Small intestine (tissue), 7 donors: ENCODE data around the gene THSD7A. TPM values are rescaled to one million over a fixed set of nuclear protein-coding genes. Genes with fewer than 3 reads are reported as not detected.

Source experiments
- DNase-seq, 2 donors: peaks; one replicate each; pipeline versions ENCODE4 v3.0.0 to v3.0.0-alpha.2; 2013
- FAIRE-seq: peaks from 2 replicates; lab custom pipeline; 2012; peaks lifted over from hg19 to GRCh38; lab: Jason Lieb, UNC
- H3K27ac ChIP-seq, 3 donors: one replicate each; pipeline ENCODE4 v1.5.1; 2013; ENCODE audit warnings: low read length in 2 of 3, mild to moderate bottlenecking in 2 of 3, control low read depth in 1 of 3, inconsistent platforms in 1 of 3, low read depth in 1 of 3, moderate library complexity in 1 of 3
- H3K27me3 ChIP-seq, 3 donors: one replicate each; pipeline ENCODE4 v1.6.1; 2013; ENCODE audit warnings: low read length in 3 of 3, inconsistent platforms in 1 of 3; ENCODE audit not compliant: control insufficient read depth in 3 of 3, insufficient read depth in 3 of 3
- H3K36me3 ChIP-seq, 3 donors: one replicate each; pipeline ENCODE4 v1.6.1; 2013; ENCODE audit warnings: low read length in 3 of 3, inconsistent platforms in 1 of 3, low read depth in 1 of 3, mild to moderate bottlenecking in 1 of 3, moderate library complexity in 1 of 3; ENCODE audit not compliant: control insufficient read depth in 3 of 3, insufficient read depth in 2 of 3
- H3K4me1 ChIP-seq, 3 donors: one replicate each; pipeline ENCODE4 v1.6.1; 2013; ENCODE audit warnings: low read length in 2 of 3, inconsistent platforms in 1 of 3, low read depth in 1 of 3, mild to moderate bottlenecking in 1 of 3, moderate library complexity in 1 of 3; ENCODE audit not compliant: control insufficient read depth in 3 of 3, insufficient read depth in 2 of 3
- H3K4me3 ChIP-seq, 3 donors: one replicate each; pipeline ENCODE4 v1.5.1; 2013; ENCODE audit warnings: low read length in 3 of 3, control low read depth in 1 of 3, inconsistent platforms in 1 of 3, low read depth in 1 of 3, mild to moderate bottlenecking in 1 of 3, moderate library complexity in 1 of 3
- H3K9me3 ChIP-seq, 2 donors: one replicate each; pipeline ENCODE4 v1.6.1; 2013; ENCODE audit warnings: low read depth in 1 of 2, low read length in 1 of 2; ENCODE audit not compliant: control insufficient read depth in 2 of 2, insufficient read depth in 1 of 2
- WGBS, 3 donors: extraction: QIAGEN DNeasy Blood & Tissue Kit; methylation state at CpG; one replicate each; pipeline ENCODE4 v1.1.7; 2013; 5-methylcytosine and 5-hydroxymethylcytosine counted together
- polyA plus RNA-seq, 4 donors: library from polyadenylated mRNA; stranded (reverse) in 3 of 4; unstranded in 1 of 4; fragments of 200-250 nt in 3 of 4; fragments of 120-200 nt in 1 of 4; gene quantifications; one replicate each; pipeline versions ENCODE4 v1.2.1 to v1.2.3, GENCODE V29; 2013
- donor health status: healthy with polysubstance abuse.
- donor health status: control.
- donor health status: control.
- donor health status: Bipolar disorder and iron deficiency.
- donor health status: healthy.

The THSD7A gene
- polyA plus RNA-seq, 4 donors = 1.1 to 3.5 TPM; not detected in 2

- FAIRE-seq = no peak
- no peak overlapping the region for H3K27ac ChIP-seq
- no peaks in the 10 kb centered on the region for H3K36me3 ChIP-seq
These were observed 244.9 kb downstream of the THSD7A start for GRCh38 chr7:11587048-11587447.

GRCh38 chr7:11584406-11585031, 247.5 kb downstream of the THSD7A start:
- DNase-seq = no peak
- no peak overlapping the region for H3K4me3 ChIP-seq
- H3K27ac ChIP-seq = no peak overlapping the region
- H3K36me3 ChIP-seq = no peaks in the 10 kb centered on the region
- WGBS, 3 donors = 30 to 56% (median 52%) methylated on average over 2 of the region's 2 CpGs
- no peaks in the 10 kb centered on the region for H3K27me3 ChIP-seq
- H3K9me3 ChIP-seq = no peaks in the 10 kb centered on the region
- no peaks in the 10 kb centered on the region for H3K4me1 ChIP-seq
- FAIRE-seq = no peak

More at GRCh38 chr7:11587048-11587447, 244.9 kb downstream of the THSD7A start:
- no peaks in the 10 kb centered on the region for H3K4me1 ChIP-seq
- DNase-seq = no peak
- no peaks in the 10 kb centered on the region for H3K27me3 ChIP-seq
- 75 to 84% (median 82%) methylated on average over 2 of the region's 2 CpGs for whole genome bisulfite sequencing, 3 donors
- no peak overlapping the region for H3K4me3 ChIP-seq
- H3K9me3 ChIP-seq = no peaks in the 10 kb centered on the region

GRCh38 chr7:11579141-11579540, 252.9 kb downstream of the THSD7A start:
- no peak for FAIRE-seq
- no peaks in the 10 kb centered on the region for H3K9me3 ChIP-seq
- WGBS, 3 donors = 90 to 93% (median 92%) methylated on average over 4 of the region's 4 CpGs

GRCh38 chr7:11576310-11576709, 255.7 kb downstream of the THSD7A start:
- Histone ChIP-seq H3K9me3 (no peaks in the 10 kb centered on the region), H3K36me3 (no peaks in the 10 kb centered on the region), H3K4me3 (no peak overlapping the region), H3K27ac (no peak overlapping the region), H3K27me3 (no peaks in the 10 kb centered on the region), H3K4me1 (no peaks in the 10 kb centered on the region)
- DNase-seq (no peak), FAIRE-seq (no peak)
- WGBS, 3 donors = 91 to 95% (median 92%) methylated on average over 4 of the region's 4 CpGs

More at GRCh38 chr7:11579141-11579540, 252.9 kb downstream of the THSD7A start:
- H3K27me3 ChIP-seq = no peaks in the 10 kb centered on the region
- H3K36me3 ChIP-seq = no peaks in the 10 kb centered on the region
- H3K27ac ChIP-seq = no peak overlapping the region
- H3K4me1 ChIP-seq = no peaks in the 10 kb centered on the region
- no peak overlapping the region for H3K4me3 ChIP-seq
- no peak for DNase-seq

GRCh38 chr7:11573128-11573750, 258.8 kb downstream of the THSD7A start:
- no peaks in the 10 kb centered on the region for H3K9me3 ChIP-seq
- no peak for DNase-seq
- no peak for FAIRE-seq

GRCh38 chr7:11570922-11571550, 261.0 kb downstream of the THSD7A start:
- Histone ChIP-seq H3K4me3 (no peak overlapping the region), H3K27ac (no peak overlapping the region), H3K36me3 (no peaks in the 10 kb centered on the region), H3K4me1 (no peaks in the 10 kb centered on the region), H3K9me3 (no peaks in the 10 kb centered on the region), H3K27me3 (no peaks in the 10 kb centered on the region)
- DNase-seq = no peak
- FAIRE-seq = no peak
- WGBS, 3 donors = 83 to 92% (median 85%) methylated on average over 2 of the region's 2 CpGs

More at GRCh38 chr7:11573128-11573750, 258.8 kb downstream of the THSD7A start:
- no peaks in the 10 kb centered on the region for H3K27me3 ChIP-seq
- no peak overlapping the region for H3K4me3 ChIP-seq
- WGBS, 3 donors = 58 to 79% (median 75%) methylated on average over 1 of the region's 1 CpG
- no peak overlapping the region for H3K27ac ChIP-seq
- no peaks in the 10 kb centered on the region for H3K4me1 ChIP-seq
- H3K36me3 ChIP-seq = no peaks in the 10 kb centered on the region

- 8 to 22% (median 11%) methylated on average over 1 of the region's 1 CpG for WGBS, 3 donors
- H3K27ac ChIP-seq = no peak overlapping the region
These were observed 261.8 kb downstream of the THSD7A start for GRCh38 chr7:11570205-11570604.

GRCh38 chr7:11567571-11567970, 264.4 kb downstream of the THSD7A start:
- no peaks in the 10 kb centered on the region for H3K4me1 ChIP-seq
- H3K27me3 ChIP-seq = no peaks in the 10 kb centered on the region
- no peaks in the 10 kb centered on the region for H3K36me3 ChIP-seq
- no peak for DNase-seq
- WGBS, 3 donors = 76 to 89% (median 87%) methylated on average over 3 of the region's 3 CpGs
- FAIRE-seq = no peak
- no peak overlapping the region for H3K4me3 ChIP-seq
- no peak overlapping the region for H3K27ac ChIP-seq
- H3K9me3 ChIP-seq = no peaks in the 10 kb centered on the region

More at GRCh38 chr7:11570205-11570604, 261.8 kb downstream of the THSD7A start:
- no peaks in the 10 kb centered on the region for H3K9me3 ChIP-seq
- H3K4me1 ChIP-seq = no peaks in the 10 kb centered on the region
- FAIRE-seq (no peak), DNase-seq (no peak)
- no peaks in the 10 kb centered on the region for H3K27me3 ChIP-seq
- no peaks in the 10 kb centered on the region for H3K36me3 ChIP-seq
- no peak overlapping the region for H3K4me3 ChIP-seq
